PC-9 (cell line): Measurements from ENCODE around the gene C1orf21. TPM values are rescaled to one million over a fixed set of nuclear protein-coding genes. Genes with fewer than 3 reads are reported as not detected.

Source experiments
- BruUV-seq: library from RNA; stranded (reverse); fragments of 400-500 nt; replicated peaks from 2 replicates; lab custom pipeline; 2021; lab: Mats Ljungman, UMichigan
- CTCF ChIA-PET: fragments of 300-600 bp; sonication (Branson Sonifier 250); formaldehyde crosslinking; loops from one replicate; lab custom pipeline; 2022; ENCODE audit warnings: antibody characterized with exemption; lab: Charles Lee
- POLR2A ChIA-PET: fragments of 300-600 bp; sonication (Branson Sonifier 250); formaldehyde crosslinking; loops from one replicate; lab custom pipeline; 2022; ENCODE audit warnings: antibody characterized with exemption; ENCODE audit not compliant: unreplicated experiment; lab: Charles Lee
- DNase-seq, 2 experiments: peaks; one replicate each; pipeline versions ENCODE4 v3.0.0 to v3.0.0-alpha.2; 2015 to 2022; ENCODE audit warnings: mixed read lengths in 1 of 2
- H2AFZ ChIP-seq: fragments of 200-600 bp; sonication (generic); 2 replicates; pipeline ENCODE4 v1.8.1; 2017; ENCODE audit warnings: antibody characterized with exemption
- H3F3A ChIP-seq: fragments of 200-600 bp; sonication (generic); 2 replicates; pipeline ENCODE4 v1.8.1; 2017; ENCODE audit warnings: antibody characterized with exemption, mild to moderate bottlenecking, low read depth; ENCODE audit not compliant: insufficient read depth
- H3K27ac ChIP-seq: fragments of 200-600 bp; sonication (generic); 2 replicates; pipeline ENCODE4 v1.6.1; 2016; ENCODE audit warnings: mixed run types
- H3K27me3 ChIP-seq: fragments of 200-600 bp; sonication (generic); 2 replicates; pipeline ENCODE4 v1.6.1; 2016; ENCODE audit warnings: low read depth, mixed run types; ENCODE audit not compliant: insufficient read depth
- H3K36me3 ChIP-seq: fragments of 200-600 bp; sonication (generic); 2 replicates; pipeline ENCODE4 v1.6.1; 2016; ENCODE audit warnings: low read depth, mixed run types
- H3K4me1 ChIP-seq: fragments of 200-600 bp; sonication (generic); replicated peaks from 2 replicates; pipeline ENCODE4 v1.6.1; 2016; ENCODE audit warnings: mixed run types; ENCODE audit not compliant: insufficient read depth
- H3K4me2 ChIP-seq: fragments of 200-600 bp; sonication (generic); 2 replicates; pipeline ENCODE4 v1.6.1; 2017; ENCODE audit warnings: mixed run types
- H3K4me3 ChIP-seq: fragments of 200-600 bp; sonication (generic); 2 replicates; pipeline ENCODE4 v1.6.1; 2016; ENCODE audit warnings: mixed run types
- H3K79me2 ChIP-seq: fragments of 200-600 bp; sonication (generic); 2 replicates; pipeline ENCODE4 v1.6.1; 2017; ENCODE audit warnings: low read depth, mixed run types
- H3K9me2 ChIP-seq: fragments of 200-600 bp; sonication (generic); 2 replicates; pipeline ENCODE4 v1.8.1; 2017; ENCODE audit warnings: mild to moderate bottlenecking; ENCODE audit not compliant: insufficient read depth
- H3K9me3 ChIP-seq: fragments of 200-600 bp; sonication (generic); 2 replicates; pipeline ENCODE4 v1.8.1; 2016; ENCODE audit warnings: low read depth; ENCODE audit not compliant: insufficient read depth
- H4K20me1 ChIP-seq: fragments of 200-600 bp; sonication (generic); 2 replicates; pipeline ENCODE4 v1.8.1; 2017; ENCODE audit not compliant: insufficient read depth
- EZH2 ChIP-seq: fragments of 200-600 bp; sonication (generic); IDR thresholded peaks from 2 replicates; pipeline ENCODE4 v1.8.0; 2017; ENCODE audit warnings: antibody characterized with exemption, low read depth
- intact Hi-C: fragments of 100-400 bp; cut with micrococcal nuclease; formaldehyde crosslinking; loops from one replicate; pipeline ENCODE4 v1.10.0; 2022; ENCODE audit not compliant: unreplicated experiment
- total RNA-seq: library from RNA; stranded (reverse); gene quantifications from 2 replicates; pipeline ENCODE4 v1.2.3, GENCODE V29; 2021
- TF ChIP-seq, protein P1 (sequence below): fragments of 200-600 bp; sonication (generic); conservative IDR thresholded peaks from 2 replicates; pipeline ENCODE4 v1.6.1; 2017; ENCODE audit warnings: mixed run types, antibody characterized with exemption, mild to moderate bottlenecking, moderate library complexity

The C1orf21 gene
- total RNA-seq, 1 experiment from 2014 or later = 13.8 TPM

DNA sequence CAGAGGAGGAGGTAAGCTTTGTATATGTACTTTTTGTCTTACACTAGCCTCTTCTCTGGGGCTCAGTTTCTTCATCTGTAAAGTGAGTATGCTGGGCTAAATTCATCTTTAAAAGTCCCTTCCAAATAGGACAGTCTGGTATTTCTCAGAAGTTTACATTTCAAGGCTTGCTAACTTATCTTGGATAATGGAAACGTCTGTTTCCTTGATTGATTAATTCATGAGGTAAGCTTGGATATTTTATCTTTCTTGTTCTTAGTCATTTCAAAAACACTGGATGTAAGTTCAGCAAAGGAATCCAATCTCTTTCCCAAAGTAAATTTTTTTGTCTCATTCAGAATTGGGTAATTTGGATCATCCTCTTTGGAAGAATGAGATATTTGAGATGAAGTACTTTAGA lies 256.8 kb downstream of the C1orf21 start:
- H3K27ac ChIP-seq = no peak overlapping the region
- H3F3A ChIP-seq = no peaks in the 10 kb centered on the region
- no peak overlapping the region for H3K4me3 ChIP-seq
- no peaks in the 10 kb centered on the region for H3K9me3 ChIP-seq
- POLR2A ChIA-PET = no interaction called here
- CTCF ChIA-PET = interaction anchor here (0.7 kb wide), 1 partner anchor 420 kb away, joined by 4 read pairs; no protein-coding TSS in a partner anchor
- no TSS peak for BruUV-seq
- DNase-seq = no peak
- H3K27me3 ChIP-seq = no peaks in the 10 kb centered on the region
- intact Hi-C loops = no loop called here
- no peaks in the 10 kb centered on the region for H3K4me1 ChIP-seq
- no peaks in the 10 kb centered on the region for H4K20me1 ChIP-seq
- no peak for TF ChIP-seq EZH2
- TF ChIP-seq, protein P1, sequence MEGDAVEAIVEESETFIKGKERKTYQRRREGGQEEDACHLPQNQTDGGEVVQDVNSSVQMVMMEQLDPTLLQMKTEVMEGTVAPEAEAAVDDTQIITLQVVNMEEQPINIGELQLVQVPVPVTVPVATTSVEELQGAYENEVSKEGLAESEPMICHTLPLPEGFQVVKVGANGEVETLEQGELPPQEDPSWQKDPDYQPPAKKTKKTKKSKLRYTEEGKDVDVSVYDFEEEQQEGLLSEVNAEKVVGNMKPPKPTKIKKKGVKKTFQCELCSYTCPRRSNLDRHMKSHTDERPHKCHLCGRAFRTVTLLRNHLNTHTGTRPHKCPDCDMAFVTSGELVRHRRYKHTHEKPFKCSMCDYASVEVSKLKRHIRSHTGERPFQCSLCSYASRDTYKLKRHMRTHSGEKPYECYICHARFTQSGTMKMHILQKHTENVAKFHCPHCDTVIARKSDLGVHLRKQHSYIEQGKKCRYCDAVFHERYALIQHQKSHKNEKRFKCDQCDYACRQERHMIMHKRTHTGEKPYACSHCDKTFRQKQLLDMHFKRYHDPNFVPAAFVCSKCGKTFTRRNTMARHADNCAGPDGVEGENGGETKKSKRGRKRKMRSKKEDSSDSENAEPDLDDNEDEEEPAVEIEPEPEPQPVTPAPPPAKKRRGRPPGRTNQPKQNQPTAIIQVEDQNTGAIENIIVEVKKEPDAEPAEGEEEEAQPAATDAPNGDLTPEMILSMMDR = no peak
- H3K79me2 ChIP-seq = no peaks in the 10 kb centered on the region
- no peak overlapping the region for H2AFZ ChIP-seq
- no peaks in the 10 kb centered on the region for H3K9me2 ChIP-seq
- H3K4me2 ChIP-seq = no peak overlapping the region
- no peaks in the 10 kb centered on the region for H3K36me3 ChIP-seq

GRCh38 chr1:184644771-184645170 lies 257.9 kb downstream of the C1orf21 start:
- no peak overlapping the region for H3K4me2 ChIP-seq
- H3K4me3 ChIP-seq = no peak overlapping the region
- H2AFZ ChIP-seq = no peak overlapping the region
- TF ChIP-seq EZH2 = no peak
- TF ChIP-seq, protein P1 = no peak
- no peaks in the 10 kb centered on the region for H4K20me1 ChIP-seq
- ChIA-PET CTCF (no interaction called here), POLR2A (no interaction called here)
- no peak overlapping the region for H3K27ac ChIP-seq
- no peaks in the 10 kb centered on the region for H3K9me2 ChIP-seq
- intact Hi-C loops = no loop called here
- no TSS peak for BruUV-seq
- no peaks in the 10 kb centered on the region for H3K36me3 ChIP-seq
- no peaks in the 10 kb centered on the region for H3K79me2 ChIP-seq
- no peaks in the 10 kb centered on the region for H3F3A ChIP-seq
- no peak for DNase-seq
- no peaks in the 10 kb centered on the region for H3K9me3 ChIP-seq
- H3K27me3 ChIP-seq = no peaks in the 10 kb centered on the region
- H3K4me1 ChIP-seq = no peaks in the 10 kb centered on the region

GRCh38 chr1:184646178-184646701 lies 259.4 kb downstream of the C1orf21 start:
- H3K27ac ChIP-seq = no peak overlapping the region
- H3K79me2 ChIP-seq = no peaks in the 10 kb centered on the region
- DNase-seq = no peak
- H3K4me3 ChIP-seq = no peak overlapping the region
- no TSS peak for BruUV-seq
- ChIA-PET POLR2A (no interaction called here), CTCF (no interaction called here)
- no peaks in the 10 kb centered on the region for H3K27me3 ChIP-seq
- H3K9me2 ChIP-seq = no peaks in the 10 kb centered on the region
- H3K4me1 ChIP-seq = no peaks in the 10 kb centered on the region
- H3K9me3 ChIP-seq = no peaks in the 10 kb centered on the region
- no peaks in the 10 kb centered on the region for H3F3A ChIP-seq
- no peak overlapping the region for H2AFZ ChIP-seq
- no peak for TF ChIP-seq EZH2
- TF ChIP-seq, protein P1 = no peak
- H4K20me1 ChIP-seq = no peaks in the 10 kb centered on the region
- intact Hi-C loops = no loop called here
- H3K36me3 ChIP-seq = no peaks in the 10 kb centered on the region
- H3K4me2 ChIP-seq = no peak overlapping the region
